ENCODE results near the gene CSTB.
A peak's percentile ranks its signal among the peaks of the same experiment; 100 is the strongest.

CSTB gene

DNA sequence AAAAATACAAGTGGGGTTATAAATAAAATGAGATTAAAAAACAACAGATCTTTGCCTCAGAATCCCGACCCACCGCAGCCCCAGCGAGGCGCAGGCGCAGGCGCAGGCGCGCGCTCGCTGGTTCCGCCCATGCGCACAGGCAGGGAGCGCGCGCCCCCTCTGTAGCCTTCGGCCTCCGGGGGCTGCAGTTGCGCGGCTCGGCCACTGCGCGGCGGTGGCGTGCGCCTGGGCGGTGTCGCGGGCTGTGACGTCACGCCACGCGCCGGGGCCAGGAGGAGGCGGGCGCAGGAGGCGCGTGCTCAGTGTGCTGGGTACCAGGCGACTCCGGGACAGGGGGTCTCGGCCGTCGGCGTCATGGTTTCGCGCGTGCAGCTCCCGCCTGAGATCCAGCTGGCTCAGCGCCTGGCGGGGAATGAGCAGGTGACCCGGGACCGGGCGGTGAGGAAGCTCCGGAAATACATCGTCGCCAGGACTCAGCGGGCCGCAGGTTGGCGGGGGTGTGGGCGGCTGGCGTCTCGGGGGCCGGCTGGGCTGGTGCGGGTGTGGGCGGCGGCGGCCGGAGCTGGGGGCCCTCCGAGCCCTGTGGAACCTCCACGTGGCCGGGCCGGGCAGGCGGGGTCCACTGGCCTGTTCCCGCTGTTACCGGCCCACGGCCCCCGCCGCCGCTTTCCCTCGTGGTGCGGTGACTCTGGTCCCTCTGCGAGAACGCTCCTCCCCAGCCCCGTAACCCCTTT is 13.3 kb upstream of the CSTB start, which contains the start of gene RRP1:
Gene RRP1 (plus strand): TSS at position 302 of the 734 bp plus-strand sequence. CDS start 53 bp downstream, at position 355.
- FAIRE-seq = no peak

DNA sequence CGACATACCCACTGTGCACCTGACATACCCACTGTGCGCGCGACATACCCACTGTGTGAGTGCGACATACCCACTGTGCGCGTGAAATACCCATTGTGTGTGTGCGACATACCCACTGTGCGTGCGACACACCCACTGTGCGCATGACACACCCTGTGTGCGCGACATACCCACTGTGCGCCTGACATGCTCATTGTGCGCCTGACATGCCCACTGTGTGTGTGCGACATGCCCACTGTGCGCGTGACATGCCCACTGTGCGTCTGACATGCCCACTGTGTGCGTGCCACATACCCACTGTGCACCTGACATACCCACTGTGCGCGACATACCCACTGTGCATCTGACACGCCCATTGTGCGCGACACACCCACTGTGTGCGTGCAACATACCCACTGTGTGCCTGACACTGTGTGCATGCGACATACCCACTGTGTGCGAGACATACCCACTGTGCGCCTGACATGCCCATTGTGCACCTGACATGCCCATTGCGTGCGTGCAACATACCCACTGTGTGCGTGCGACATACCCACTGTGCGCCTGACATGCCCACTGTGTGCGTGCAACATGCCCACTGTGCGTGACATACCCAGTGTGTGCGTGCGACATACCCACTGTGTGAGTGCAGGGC is 10.8 kb upstream of the CSTB start:
- FAIRE-seq = no peak

DNA sequence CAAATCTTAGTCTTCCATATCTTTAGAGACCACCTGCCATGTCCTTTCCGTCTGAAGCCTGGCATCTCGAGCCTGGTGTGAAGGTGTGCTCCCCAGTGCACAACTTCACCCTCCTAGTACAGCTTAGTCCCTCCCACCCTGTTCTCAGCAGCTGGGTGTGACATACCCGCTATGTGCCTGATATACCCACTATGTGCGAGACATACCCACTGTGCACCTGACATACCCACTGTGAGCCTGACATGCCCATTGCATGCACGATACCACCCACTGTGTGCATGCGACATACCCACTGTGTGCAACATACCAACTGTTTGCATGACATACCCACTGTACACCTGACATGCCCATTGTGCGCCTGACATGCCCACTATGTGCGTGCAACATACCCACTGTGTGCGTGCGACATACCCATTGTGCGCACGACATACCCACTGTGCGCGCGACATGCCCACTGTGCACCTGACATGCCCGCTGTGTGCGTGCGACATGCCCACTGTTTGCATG is 10.2 kb upstream of the CSTB start:
- FAIRE-seq = no peak

DNA sequence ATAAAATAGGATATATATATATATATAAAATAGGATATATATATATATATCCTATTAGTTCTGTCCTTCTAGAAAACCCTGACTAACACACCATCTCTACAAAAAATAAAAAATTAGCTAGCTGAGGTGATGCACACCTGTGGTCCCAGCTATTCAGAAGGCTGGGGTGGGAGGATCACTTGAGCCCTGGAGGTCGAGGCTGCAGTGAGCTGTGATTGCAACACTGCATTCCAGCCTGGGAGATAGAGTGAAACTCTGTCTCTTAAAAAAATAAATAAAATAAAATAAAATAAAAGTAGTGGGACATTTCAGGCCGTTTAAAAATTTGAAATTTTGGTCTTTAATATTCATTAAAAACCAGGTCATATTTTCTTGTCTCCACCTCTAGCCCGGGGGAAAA is 9.0 kb upstream of the CSTB start:
- no peak for FAIRE-seq

DNA sequence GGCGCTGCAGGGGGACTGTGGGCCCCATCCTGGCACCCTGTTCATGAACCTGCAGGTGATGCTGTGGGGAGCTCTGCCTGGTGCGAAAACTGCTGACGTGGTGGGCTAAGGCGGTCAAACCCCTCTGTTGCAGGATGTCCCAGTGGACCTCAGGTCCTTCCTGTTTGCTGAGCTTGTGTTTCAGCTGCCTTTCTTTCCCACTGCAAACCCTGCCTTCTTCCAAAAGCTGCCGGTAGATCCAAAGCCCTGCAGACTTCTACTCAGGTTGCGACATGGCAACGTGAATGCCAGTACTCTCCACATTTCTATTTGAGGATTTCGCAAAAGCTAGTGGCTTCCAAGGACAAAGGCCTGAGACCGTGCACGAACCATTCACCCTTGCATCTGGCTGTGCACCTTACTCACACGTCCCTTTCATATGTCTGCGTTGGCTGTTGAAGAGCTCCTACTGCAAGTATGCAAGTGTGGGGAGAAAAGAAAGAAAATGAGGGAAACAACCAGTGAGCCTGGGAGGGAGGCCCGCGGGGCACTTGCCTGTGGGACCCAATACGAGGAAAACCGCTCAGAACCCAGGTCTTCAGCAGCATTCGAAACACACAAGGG is 7.1 kb upstream of the CSTB start:
- no peak for FAIRE-seq

DNA sequence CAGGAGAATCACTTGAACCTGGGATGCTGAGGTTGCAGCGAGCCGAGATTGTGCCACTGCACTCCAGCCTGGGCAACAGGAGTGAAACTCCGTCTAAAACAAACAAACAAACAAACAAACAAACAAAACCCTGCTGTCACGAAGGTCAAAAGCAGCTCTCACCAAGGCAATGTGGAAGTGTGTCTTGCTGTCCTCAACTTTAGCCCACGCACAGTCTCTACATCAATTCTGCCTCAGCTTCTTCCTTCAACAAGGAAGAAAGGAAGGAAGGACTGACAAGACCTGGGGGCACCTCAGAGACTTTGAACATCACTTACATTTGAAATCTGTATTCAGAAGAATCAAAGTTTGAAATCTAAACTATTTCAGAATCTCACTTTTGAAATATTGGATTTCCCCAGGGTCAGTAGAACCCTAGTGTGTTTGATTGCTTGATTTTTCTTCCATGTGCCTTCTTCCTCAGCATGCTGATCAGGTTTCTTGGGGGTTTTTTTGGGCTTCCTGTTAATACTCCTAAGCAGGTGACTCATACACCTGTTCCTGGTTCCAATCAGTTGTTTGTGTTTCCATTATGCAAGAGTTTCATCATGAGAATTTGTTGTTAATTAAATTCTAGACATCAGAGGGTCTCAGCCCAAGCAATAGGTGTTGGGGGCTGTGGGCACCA is 6.5 kb upstream of the CSTB start:
- FAIRE-seq = no peak

DNA sequence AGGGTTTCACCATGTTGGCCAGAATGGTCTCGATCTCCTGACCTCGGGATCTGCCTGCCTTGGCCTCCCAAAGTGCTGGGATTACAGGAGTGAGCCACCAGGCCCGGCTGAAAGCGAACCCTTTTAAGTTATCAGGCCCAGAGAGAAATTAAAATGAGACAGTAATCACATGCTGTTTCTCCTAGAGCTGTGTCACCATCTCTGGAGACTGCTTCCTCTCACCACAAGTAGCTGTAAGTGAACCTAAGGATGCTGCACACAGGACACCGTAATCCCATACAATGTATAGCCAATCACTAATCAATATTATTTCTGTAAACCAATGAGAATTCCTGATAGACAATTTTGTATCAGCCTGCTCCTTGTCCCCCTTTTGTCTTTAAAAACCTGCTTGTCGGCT is 5.7 kb upstream of the CSTB start:
- no peak for FAIRE-seq

DNA sequence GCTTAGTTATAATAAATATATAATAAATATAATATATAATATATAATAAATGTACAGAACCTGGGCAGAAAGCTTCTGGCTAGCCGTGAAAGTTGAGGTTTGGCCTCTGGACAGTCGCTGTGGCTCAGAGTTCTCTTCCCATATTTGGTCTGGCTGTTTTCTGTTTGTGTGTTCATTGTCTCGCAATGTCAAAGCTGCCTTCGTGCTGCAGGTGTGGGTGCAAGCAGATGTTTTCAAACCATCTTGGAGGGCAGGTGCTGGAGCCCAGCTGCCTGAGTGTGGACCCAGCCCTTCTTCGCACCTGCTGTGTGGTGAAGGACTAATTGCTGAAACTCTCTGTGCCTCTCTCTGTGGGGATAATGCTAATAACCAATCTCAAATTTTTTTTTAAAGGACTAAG is 3.6 kb upstream of the CSTB start:
- no peak for FAIRE-seq

DNA sequence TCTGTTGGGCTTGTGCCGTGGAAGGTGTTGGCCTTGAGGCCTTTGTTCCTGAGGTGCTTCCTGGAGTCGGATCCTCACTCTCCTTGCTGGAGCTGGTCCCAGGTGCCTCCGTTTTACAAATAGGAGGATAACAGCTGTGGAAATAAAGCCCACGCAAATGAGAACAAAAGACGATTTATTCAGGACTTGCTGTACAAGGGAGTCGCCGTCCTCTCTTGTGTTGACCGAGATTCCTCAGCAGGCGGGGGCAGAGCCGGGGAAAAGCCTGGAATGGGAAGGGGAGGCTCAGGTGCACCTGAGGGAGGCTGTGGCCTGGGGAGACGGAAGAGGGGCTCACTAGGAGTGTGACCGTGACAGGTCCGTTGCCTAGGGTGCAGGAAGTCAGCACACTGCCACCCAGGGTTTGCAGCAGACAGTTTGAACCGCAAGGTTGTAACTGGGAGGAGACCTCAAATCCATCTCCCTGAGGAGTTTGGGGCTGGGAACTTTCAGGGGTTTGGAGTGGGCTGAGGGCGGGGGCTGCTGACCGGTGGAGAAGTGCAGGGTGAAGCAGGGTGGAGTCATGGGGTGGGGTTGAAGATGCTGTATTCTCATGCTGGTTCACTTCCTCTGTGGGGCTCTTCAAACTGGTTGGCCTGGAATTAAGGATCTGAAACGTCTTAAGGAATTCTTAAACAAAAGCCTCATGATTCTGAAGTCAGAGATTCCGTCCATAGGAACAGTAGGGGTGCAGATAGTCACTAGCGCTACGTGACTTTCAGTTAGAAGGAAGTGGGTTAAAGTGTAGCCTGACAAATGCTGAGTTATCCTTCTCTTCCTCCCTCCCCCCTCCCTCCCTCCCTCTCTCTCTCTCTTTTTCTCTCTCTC is 2.6 kb upstream of the CSTB start:
- peak; percentile 88 for FAIRE-seq

DNA sequence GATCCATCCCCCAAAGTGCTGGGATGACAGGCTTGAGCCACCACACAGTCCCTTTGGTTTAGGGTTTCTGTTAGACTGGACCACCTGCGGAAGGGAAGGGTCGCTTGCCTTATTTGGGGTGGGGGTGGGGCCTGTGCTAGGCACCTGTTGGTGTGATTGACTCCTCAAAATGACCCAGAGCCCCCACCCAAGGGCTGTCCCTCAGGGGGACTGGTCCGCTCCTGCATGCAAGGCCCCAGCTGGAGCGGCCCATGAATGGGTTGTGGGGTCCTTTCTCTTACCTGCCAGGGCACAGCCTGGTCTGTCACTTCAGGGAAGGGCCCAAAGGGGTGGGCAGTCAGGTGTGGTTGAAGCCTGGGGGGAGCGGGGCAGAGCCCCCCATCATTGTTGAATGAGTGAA is 1.8 kb upstream of the CSTB start:
- no peak for FAIRE-seq

DNA sequence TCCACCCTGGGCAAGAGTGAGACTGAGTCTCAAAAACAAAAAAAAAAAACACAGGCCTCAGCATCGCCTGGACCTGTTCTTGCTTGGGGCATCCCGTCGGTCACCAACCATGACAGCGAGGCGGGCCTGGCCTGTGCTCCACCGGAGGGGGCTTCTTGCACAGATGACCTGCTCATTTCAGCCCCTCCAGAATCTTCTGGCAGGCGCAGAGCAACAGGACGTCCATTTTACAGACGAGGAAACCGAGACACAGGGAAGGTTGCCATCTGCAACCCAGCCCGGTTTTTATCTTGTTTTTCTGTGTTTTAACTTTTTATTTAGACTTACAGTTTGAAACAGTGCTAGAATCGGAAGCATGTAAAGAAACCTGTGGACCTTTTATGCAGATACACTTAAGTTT is 918 bp downstream of the CSTB start:
- FAIRE-seq = no peak

DNA sequence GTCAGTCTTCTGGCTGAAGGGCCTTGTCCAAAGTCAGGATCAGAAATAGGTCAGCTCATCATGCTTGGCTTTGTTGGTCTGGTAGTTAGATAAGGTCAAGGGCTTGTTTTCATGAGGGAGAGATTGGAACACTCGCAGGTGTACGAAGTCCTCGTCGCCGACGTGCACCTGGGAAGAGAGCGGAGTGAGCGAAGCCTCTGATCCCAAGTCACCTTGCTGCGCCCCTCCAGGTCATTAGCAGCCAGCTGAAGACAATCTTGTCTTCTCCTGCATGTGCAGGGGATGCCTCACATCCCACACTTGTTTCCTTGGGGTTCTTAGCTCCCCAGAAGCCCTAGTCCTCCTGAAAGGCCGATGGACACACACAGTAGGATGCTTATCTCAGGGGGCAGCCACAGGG is 1.9 kb downstream of the CSTB start:
- FAIRE-seq = no peak

DNA sequence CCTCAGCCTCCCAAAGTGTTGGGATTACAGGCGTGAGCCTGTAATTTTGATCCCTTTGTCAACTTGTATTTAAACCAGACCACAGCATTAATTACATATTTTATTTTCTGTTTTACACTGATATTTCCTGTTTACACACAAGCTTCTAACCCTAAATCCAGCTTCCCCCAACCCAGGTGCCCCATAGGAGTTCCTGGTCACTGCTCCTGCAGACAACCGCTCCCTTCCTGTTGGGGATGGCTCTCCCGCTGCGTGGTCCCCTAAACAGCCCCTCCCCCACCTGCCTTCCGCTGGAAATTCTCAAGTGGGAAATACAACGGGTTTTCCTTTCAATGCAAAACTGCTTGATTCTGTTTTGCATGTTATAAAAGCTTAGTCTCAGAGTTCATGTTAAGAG is 3.7 kb downstream of the CSTB start:
- no peak for FAIRE-seq

DNA sequence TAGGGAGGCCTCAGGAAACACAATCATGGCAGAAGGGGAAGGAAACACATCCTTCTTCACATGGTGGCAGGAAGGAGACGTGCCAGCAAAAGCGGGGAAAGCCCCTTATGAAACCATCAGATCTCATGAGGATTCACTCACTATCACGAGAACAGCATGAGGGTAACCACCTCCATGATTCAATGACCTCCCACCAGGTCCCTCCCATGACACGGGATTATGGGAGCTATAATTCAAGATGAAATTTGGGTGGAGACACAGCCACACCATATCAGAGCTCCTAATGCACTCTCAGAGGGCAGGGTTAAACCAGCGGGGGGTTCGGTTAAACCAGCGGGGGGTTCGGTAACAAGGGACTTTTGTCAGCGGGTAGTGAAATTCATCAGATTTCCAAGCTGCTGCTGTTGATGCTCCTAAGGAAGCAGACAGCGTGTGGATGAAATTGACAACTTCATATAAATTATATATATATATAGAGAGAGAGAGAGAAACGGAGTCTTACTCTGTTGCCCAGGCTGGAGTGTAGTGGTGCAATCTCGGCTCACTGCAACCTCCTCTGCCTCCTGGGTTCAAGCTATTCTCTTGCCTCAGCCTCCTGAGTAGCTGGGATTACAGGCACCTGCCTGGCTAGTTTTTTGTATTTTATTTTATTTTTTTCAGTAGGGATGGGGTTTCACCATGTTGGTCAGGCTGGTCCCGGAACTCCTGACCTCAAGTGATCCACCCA is 4.2 kb downstream of the CSTB start:
- peak; percentile 11 for FAIRE-seq

DNA sequence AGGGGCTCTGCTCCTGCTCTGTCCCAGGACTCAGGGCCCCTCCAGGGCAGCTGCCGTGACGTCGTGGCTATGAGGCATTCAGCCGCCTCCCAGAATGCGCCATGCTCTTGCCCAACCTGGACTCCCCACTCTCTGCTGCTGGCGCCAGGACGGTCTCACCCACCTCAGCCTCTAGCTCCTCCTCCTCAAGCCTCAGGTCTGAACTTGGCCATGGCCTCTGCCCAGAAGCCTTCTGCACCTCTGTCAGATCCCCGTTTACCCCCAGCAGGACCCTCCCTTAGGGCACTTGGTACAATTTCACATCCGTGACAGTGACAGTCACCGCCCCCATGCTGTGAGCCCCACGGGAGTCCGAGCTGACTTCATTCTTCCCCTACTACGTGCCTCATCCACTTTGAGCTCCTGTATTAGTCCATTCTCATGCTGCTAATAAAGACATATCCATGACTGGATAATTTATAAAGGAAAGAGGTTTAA is 4.9 kb downstream of the CSTB start:
- FAIRE-seq = no peak

DNA sequence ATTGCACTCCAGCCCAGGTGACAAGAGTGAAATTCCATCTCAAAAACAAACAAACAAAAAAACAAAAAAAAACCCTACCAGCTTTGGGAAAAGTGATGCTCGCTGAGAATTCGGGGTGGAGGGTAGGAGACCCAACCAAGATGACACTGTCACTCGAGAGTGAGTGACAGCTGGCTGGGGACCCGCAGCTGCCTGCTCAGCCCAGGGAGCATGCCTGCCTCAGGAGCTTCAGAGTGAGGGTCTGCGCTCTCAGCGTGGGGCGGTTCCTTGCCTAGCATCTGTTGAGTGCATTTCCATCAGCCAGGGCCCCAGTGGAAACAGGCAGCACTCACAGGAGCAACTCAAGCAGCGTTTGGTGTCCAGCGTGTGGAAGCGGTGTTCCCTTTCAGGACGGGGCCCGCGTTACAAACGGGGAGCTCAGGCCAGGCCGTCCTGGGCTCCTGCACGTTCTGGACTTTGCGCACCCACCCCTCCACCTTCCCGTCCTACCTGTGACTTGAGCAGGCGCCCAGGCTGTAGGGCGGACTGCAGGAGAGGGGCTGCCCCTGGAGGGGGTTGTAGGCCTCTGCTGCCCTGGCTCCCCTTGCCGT is 5.9 kb downstream of the CSTB start:
- FAIRE-seq = no peak

DNA sequence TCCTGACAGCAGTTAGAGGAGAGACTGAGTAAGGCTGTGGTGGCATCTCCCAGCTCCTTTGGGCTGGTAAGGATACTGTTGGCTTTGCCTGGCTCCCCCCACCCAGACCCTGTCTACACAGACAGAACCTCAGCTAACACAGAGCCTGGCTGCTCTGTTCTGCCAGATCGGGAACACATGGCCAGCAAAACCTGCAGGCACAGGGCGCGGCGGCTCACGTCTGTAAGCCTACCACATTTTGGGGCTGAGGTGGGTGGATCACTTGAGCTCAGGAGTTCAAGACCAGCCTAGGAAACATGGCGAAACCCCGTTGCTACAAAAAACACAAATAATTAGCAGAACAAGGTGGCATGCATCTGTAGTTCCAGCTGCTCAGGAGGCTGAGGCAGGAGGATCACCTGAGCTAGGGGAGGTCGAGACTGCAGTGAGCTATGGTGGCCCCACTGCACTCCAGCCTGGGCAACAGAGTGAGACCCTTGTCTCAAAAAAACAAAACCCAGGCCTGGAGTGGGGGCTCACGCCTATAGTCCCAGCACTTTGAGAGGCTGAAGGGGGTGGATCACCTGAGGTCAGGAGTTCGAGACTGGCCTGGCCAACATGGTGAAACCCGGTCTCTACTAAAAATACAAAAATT is 6.7 kb downstream of the CSTB start:
- FAIRE-seq = no peak

DNA sequence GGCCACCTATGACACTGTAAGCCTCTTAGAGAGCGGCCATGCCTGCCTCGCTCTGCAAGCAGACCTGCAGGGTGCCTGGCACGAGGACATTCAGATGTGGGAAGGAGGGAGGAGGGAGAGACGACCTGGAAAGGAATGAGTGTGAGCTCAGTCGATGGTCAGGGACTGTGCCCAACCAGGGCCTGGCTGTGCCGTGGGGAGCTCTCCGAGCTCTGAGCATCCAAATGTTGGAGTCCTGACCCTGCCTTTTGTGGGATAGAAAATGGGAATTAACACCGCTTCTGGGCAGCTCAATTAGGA is 7.3 kb downstream of the CSTB start:
- FAIRE-seq = no peak

DNA sequence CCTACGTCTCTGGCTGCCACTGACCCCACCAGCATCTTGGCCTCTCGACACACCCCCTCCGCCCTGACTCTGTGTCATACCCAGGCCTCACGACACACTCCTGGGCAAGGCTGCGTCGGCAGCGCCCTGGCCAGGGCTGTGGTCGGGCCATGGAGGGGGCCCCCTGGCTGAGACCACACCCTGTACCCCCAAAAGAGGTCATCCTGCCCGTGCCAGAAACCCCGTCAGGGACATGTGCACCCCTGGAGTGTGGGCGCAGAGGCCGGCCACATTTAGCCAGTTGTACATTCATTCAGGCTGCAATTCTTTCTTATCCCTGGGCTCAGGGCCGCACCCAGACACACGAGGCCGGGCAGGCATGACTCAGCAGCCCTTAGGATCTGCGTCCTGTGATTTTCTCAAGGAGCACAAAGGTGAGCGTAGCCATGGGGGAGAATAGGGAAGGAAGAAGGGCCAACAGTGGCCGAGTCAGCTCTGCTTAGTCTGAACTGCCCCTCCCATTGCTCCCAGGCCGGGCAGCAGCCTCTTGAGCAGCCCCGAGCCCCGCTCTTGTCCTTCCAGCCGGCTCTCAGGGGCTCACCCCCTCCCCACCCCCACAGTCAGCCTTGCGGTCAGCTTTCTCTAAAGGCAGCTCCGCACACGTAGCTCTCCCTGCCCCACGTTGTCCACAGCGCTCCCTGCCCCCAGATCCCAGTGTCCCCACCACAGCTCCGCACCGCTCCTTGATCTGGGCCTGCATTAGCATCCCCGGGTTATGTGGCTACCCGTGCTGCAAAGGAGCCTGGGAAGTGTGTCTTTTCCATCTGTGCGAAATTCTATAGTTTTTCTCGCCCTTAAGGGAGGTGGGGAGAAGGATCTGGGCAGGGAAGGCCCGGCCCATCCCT is 7.9 kb downstream of the CSTB start:
- no peak for FAIRE-seq

DNA sequence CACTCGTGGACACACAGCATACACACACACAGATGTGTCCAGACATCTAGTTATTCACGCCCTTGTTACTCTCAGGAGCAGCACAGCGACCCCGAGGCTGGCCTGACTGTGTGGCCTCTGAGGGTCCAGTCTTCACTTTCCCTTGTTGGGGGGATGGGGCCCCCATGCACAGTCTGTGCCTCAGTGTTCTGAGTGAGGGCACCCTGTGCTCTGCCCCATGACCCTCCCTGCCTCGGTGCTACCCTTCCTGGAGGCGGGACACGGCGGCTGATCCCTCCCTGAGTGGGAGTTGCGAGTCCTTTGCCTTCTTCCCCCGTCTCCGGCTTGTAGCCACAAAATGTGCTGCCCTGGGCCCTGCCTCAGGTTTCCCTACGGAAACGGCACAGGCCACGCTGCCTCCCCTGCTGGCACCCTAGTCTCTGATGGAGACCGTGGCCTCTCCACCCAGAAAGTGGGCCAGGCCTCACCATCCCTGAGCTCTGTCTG is 8.6 kb downstream of the CSTB start:
- FAIRE-seq = no peak
